NT2/D1 (cell line): ENCODE measurements around the gene CCDC197.

ENCODE experiments used
- SUZ12 ChIP-seq: IDR thresholded peaks from 2 replicates; pipeline ENCODE4 v1.6.1; 2011; ENCODE audit not compliant: insufficient read length, insufficient read depth; ENCODE audit errors: extremely low read depth
- ZNF274 ChIP-seq: IDR thresholded peaks from 2 replicates; pipeline ENCODE4 v1.6.1; 2011; ENCODE audit warnings: mild to moderate bottlenecking, low read depth, low read length

GRCh38 chr14:94050231-94050880 is 53.3 kb downstream of the CCDC197 start:
- TF ChIP-seq SUZ12, result no peak
- TF ChIP-seq ZNF274, result no peak
